Fibroblast of lung (primary cell): ENCODE measurements around the gene ANKAR.

Experiments
- EZH2 ChIP-seq: IDR thresholded peaks from 2 replicates; pipeline ENCODE4 v1.5.1; 2012; ENCODE audit warnings: low read length, control low read depth, mild to moderate bottlenecking; ENCODE audit errors: missing control alignments
- TF ChIP-seq, protein P1 (sequence below), 2 donors: IDR thresholded peaks in 1 of 2; conservative IDR thresholded peaks in 1 of 2; 1 replicate in 1 of 2; 2 replicates in 1 of 2; pipeline ENCODE4 v1.5.1; 2011 to 2012; ENCODE audit warnings: low read length in 2 of 2, control low read depth in 1 of 2, inconsistent platforms in 1 of 2, low read depth in 1 of 2, mild to moderate bottlenecking in 1 of 2

DNA sequence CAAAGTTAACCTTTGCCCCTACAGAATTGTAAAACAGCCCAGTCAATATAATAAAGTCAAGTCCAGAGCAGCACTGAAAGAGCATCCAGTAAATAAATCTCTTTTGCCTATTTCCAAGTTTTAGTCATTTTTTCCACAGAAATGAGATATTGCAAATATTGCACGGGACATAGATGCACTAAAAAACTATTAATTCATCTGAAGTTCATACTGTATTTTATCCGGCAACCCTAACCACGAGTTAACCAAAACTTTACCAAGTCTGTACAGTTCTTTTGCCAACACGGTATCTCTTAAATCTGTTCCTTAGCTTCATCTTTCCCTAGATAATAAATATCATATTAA is 13.7 kb upstream of the ANKAR start:
- TF ChIP-seq, protein P1, sequence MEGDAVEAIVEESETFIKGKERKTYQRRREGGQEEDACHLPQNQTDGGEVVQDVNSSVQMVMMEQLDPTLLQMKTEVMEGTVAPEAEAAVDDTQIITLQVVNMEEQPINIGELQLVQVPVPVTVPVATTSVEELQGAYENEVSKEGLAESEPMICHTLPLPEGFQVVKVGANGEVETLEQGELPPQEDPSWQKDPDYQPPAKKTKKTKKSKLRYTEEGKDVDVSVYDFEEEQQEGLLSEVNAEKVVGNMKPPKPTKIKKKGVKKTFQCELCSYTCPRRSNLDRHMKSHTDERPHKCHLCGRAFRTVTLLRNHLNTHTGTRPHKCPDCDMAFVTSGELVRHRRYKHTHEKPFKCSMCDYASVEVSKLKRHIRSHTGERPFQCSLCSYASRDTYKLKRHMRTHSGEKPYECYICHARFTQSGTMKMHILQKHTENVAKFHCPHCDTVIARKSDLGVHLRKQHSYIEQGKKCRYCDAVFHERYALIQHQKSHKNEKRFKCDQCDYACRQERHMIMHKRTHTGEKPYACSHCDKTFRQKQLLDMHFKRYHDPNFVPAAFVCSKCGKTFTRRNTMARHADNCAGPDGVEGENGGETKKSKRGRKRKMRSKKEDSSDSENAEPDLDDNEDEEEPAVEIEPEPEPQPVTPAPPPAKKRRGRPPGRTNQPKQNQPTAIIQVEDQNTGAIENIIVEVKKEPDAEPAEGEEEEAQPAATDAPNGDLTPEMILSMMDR (conservative IDR thresholded peaks at IDR 0.05 in 1 of 2, IDR thresholded peaks at IDR 0.05 in 1 of 2; ENCODE audit: low read depth in 1 of 2, low read length in 2 of 2): no peak
- no peak for TF ChIP-seq EZH2
